ENCODE measurements around the gene STX8.
"Not testable (repeated sequence)": the region's sequence is repeated elsewhere in the genome, so short reads cannot be mapped to it uniquely, and the experiment has no call there.

Gene STX8

DNA sequence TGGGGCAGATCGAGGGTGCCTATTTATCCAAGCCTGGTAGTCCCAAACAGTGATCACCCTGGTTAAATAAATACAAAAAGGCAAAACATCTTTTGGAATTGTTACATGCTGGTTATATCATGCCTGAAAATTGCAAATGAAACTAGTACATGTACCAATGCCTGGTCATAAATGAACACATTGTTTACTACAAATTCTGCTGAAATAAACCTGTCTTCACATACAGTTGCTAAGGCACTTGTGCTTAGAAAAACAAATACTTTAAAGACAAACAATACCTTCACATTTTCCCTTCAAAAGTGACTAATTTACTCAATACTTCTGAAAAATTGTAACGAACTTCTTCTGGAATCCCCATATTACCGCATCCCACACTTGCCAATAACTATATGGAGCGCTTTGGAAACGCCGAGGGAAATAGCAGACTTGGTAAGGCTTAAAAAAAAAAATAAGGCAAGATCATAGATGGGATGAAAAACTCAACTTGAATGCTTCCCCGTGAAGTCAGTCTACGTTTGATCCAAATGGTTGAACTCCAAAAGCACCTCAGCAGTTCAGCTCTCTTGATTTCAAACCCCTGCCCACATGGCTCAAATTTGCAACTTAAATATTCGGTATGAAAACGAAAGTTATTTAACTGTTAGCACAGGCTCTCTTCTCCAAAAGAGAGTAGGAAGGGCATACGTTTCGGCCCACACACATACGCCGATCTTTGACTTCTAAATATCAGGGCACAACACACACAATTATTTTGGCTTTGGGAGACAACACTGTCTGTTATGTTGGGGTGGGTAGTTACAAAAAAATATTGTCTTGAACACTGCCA is 289.8 kb downstream of the STX8 start:
- DNase-seq: no peak

DNA sequence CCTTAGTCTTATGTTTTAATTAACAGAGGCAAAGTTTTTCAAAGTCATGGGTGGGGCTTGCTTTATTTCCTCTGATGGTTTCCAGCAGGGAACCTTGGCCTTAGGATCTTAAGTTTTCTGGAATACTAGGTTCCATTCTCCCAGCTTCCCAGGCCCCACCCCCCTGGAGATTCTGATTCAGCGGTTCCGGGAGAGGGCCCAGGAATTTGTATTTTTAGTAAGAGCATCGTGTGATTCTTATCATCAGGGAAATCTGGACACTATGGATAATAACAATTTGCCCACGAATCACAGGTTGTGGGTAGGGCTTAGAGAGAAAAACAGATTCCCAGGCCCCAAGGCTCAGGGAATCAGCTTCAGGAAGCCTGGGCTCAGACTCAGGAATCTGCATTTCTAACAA is 290.7 kb downstream of the STX8 start:
- no peak for DNase-seq

DNA sequence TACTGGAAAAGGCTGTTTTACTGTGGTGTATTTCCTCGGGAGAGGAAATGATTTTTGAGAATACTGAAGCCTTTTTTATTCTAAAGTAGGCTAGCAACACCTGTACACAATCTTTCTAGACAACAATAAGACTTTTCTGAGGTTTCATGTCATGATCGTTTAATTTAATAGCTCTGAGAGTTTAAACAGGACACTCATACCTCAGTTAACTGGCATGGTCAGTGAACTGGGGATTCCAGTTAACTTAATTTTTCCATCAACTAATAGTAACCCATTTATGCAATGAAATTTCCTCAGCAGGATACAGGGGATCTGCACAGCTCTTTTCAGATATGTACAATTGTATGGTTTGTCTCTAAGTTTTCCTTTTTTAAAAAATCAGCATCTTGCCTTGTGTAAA is 291.7 kb downstream of the STX8 start:
- no peak for DNase-seq

DNA sequence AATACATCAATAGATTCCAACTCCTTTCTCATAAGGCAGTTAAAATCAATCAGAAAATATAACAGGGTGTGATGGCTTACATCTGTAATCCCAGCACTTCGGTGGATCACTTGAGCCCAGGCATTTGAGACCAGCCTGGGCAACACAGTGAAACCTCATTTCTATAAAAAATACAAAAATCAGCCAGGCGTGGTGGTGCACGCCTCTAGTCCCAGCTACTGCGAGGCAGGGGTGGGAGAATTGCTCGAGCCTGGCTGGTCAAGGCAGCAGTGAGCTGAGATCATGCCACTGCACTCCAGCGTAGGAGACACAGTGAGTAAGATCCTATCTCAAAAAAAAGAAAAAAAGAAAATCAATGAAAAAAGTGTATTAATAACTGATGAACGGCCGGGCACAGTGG is 295.7 kb downstream of the STX8 start:
- no peak for DNase-seq

DNA sequence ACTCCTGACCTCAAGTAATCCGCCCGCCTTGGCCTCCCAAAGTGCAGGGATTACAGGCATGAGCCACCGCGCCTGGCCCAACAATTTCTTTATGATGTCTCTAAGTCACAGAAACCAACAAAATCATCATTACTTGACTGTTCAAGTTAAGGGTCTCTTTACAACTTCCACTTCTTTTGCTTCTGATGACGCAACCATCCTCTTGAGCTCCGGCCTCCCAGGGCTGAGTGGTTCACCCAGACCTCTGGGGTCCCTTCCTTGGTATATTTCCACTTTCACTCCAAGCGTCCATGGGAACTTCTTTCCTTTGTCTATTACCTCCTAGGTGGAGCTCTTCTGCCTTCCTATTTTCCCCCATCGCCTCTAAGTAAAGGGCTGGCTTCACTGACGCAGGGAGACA is 300.6 kb downstream of the STX8 start:
- DNase-seq: no peak

DNA sequence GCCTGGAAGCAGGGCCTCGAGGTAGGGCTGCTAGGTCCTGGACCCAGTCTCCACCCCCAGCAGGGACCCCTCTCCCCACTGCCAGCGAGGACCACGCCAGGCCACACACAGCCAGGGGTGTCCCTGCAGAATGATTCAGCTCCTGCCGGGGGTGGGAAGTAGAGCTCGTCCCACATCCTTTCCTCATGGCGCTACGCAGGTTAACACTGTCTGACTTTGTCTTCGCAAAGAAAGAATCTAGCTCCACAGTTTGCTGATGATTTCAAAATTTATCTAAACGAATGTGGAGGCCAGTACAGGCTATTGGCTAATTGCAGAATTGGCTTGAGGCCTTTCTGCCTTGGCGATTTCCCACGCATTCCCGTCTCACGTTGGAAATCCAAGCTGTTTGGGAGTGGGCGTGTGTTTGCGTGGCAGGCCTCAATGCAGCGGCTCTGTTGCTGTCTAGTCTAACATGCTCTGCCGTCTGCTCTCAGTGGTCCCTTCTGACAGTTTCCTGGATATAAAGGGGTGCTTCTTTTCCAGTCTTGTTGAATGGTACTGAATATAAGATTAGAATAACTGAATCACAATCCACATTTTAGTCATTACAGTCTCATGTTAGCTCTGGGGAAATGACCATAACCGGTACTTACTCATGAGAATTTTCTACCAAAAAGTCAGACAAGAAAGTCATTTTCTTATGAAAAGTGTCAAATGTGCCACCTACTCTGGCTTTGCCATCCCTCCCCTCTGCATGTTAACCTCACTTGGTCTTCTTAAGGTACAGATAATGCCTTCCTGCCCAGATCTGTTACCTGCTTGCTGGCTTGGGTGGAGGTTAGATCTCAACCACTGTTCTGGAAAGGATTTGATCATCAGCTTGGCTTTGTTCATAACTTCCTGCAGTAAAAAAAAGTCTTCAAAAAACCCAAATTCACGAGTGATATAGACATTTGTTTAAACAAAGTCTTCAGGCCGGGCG is 301.9 kb downstream of the STX8 start:
- no peak for DNase-seq

DNA sequence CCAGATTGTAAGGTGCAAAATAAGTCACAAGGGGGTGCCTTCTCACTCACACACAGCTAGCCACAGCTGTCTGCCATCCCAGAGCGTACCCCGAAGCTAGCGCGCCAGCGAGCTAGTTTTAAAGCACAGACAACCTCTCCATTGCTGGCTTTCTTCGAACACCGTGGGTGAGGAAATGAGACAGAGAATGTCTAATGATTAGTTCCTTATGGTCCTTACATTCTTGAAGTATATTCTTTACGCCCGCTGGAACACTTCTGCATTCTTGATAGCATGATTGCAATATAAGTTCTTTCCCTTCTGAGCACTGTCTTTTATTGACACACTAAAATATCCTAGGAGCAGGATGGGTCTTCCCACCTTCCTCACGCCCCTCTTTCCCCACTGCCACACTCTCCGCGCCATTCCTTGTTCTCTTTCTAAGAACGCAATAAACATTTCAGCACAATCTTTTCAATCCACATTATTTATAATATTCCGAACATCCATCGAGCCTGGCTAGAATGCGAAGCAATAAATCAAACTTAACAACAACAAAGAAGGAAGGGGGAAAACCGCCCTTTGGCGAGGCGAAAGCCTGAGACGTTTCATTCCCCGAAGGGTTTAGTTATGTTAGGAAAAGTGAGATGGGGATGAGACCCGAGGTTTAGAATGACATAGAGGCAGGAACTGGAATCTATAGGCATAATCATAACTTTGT is 303.0 kb downstream of the STX8 start:
- DNase-seq: no peak

DNA sequence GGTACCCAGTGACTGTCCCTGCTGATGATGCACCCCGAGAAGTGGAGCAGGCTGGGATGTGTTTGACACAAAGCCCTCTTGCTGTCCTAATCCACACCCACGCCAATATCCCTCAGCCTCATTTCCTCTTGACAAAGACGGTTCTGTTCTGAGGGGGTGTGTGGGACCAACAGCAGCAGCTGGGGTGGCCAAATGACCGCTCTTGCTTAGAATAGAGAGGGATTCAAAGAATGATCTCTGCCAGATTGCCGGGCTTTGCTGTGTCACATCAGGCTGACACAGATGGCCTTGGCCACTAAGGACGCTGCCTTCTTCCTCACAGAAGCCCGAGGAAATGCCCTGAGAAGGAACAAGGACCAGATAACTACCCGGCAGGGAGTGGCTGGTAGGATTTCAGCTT is 303.6 kb downstream of the STX8 start:
- no peak for DNase-seq

DNA sequence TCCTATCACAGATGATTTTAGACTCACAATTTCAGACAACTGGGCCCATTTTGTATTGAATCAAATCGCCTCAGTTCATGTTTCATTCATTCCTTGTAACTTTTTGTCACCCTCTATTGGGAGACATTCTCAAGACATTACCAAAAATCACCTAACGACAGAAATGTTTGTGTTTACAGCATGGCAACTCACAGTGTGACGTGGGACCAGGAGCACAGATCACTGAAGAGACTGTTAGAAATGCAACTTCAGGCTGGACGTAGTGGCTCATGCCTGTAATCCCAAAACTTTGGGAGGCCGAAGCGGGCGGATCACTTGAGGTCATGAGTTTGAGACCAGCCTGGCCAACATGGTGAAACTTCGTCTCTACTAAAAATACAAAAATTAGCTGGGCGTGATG is 304.7 kb downstream of the STX8 start:
- DNase-seq: no peak

DNA sequence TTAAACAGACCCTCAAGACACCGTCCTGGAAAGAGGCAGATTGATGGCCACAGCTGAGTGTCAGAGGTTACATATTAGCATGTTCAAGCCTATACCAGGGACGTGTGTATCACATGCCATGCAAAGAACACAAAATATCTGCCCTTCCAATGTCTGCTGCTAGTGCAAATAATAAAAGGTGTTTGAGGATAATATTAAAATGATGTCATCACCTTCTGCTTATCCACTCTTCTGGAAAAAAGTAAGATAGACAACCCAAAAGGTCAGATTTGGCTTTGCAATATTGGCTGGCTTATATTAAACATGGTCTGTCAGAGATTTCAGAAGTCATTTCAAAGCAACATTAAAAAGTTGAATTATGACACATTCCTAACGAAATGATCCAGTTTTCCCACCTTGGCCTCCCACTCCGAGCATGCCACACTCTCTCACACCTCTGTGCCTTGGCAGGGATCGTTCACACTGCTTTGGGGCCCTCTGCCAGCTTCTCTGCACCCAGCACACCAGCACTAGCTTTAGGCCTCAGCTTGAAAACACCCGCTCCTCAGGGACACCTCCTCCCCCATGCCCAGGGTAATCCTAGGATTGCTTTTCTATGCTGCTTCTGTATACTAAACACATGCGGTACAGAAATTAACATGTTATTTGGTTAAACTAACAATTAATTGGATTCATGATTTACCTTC is 306.1 kb downstream of the STX8 start:
- no peak for DNase-seq

DNA sequence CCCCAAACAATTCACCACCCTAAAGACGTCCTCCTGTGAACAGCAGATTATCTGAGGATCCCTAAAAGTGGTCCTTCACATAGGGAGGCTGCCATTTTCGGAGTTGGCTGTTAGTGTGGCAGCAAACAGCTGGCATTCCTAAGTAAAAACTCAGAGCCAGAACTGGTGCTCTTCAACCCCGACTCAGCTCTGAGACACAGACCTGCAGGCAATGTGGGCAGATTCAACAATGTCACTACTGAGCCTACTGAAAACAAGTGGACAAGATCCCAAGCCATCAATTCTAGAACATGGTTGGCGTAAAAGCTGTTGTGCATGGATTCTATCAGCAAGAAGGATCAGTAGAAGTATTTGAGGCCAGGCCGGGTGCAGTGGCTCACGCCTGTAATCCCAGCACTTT is 307.1 kb downstream of the STX8 start:
- DNase-seq: no peak

DNA sequence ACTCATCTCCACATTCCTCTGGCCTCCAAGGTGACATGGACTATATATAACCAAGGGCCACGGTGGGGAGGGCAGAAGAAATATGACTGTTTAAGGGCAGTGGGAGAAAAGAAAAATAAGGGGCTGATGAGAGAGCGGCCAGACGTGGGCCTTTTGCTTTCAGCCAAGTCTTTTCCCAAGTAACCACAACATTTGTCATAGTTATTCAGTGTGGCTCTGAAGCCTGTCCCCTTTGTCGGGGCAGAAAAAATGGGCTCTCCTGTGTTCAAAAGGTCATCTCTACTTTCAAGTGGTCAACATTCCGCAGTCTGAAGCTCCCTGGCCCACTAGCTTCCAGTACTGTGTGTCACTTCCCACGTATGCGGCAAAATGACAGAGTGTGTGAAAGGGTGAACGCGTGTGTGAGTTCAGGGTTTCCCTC is 308.9 kb downstream of the STX8 start:
- DNase-seq: no peak

DNA sequence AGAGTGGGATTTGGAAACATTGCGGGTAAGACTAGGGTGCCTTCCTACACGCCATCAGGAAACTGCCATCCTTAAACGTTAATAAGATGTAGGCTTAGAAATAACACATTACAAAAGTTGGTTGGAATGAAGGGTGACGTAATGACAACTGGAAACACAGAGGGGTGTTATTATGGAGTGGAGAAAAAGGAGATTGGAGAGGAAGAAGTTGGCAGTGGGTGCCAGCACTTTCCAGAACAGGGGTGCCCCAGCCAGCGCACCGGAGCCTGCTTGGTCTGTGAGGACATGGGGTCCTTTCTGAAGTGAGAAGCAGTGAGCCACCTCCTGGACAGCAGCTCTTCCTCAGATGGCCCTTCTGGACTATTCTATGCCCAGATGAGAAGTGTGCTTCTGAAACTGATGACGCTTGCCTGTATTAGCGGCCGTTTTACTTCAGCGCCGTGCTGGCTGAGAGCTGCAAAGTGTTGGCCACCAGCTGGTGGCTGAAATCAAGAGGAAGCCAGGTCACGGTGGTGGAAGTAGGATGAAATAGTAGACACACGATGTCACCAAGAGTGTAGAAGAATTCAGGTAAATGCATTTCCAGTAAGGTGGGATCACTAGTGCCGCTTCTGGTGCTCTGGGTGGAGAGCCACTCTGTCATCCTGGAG is 309.5 kb downstream of the STX8 start:
- no peak for DNase-seq

DNA sequence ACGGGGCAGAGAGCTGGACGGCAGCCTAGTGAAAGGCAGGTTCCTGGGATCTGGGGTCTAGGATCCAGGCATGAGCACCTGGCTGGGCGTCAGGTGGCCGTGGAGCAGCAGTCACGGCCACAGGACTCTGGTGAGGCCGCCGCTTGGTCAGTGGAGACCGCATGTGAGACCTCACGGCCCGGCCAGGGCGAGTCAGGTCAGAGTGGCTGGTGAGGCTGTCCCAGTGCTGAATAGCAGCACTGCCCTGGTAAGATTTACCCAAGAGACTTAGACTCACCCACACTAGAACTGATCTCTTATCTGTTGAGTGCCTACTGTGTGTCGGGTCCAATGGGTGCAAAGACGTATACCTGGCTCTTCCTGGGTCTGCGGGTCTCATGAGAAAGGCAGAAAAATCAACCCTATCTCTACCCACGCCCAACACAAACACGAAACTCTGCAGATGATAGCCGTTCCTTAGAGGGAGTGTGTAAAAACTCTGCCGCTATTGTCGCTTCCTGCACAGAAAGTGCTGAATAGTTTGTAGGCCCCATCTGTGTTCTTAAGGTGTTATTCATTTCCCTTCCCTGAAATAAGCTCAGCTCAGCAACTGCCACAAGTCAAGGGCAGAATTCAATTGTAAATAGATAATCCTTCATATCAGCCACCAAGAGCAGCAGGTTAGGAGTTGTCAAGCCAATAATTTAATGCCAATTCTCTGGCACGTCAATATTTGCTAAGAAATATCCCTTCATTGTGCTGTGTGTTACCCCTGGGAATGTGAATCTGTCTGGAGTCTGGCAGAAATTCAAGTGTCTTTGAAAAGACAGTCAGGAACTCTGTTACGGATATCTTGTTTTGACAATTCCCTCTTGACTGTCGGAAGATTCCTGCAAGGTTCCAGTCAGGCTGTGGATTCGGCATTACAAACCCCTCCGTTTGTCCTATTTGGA is 314.3 kb downstream of the STX8 start:
- no peak for DNase-seq

DNA sequence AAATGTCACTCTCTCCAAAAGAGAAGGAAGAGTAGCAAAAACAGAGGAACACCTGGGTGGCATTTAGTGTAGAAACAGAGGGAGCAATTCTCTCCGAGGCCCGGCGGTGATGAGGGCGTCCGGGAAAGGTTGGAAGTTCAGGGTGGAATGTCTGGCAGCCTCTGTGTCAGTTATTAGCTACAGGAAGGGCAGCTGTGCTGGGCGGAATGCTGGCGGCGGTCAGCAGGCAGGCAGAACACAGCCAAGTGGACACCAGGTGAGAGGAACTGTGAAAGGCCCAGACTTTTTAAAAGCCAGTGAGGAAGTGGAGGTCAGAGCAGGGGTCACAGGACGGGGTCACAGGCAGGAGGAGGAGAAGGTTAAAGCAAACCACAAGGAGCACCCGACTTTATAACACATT is 316.2 kb downstream of the STX8 start:
- DNase-seq: no peak

DNA sequence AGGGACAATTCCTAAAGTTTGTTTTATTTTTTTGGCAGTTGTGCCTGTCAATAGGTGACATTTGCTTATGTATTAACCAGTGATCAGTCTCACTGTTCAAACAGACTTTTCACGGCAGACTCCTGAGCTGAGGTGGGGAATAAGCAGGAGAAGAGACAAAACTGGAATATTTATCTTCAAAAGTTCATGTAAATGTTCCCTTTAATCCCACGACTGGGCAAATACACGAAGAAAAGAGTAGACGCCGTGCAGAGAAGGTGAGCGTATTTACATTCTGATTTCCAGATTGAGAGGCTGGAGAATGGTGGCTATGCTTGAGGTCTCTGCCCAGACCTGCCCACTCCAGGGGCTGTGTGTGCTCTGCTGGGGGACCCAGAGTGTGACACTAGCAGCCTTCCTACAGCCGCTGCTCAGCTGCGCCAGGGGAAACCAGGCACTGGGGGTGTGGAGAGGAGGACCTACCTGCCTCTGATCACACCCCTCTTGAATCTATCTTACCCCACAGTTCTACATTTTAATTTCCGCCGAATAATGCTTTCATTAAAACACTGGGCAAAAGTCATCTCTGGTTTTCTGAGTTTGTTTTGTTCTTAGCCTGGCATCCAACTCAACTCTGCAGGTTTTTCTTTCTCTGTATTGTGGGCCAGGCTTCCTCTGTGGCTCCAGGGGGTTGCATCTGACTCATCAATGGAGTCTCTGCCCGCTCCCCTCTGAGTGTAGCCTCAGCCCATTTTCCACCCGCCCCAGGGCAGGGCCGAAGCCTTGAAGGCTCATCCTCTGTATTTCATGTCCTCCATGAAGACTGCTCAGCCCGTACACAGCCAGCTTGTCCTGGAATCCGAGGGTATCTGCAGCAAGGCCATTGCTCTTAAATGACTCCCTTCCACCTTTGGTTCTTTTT is 317.3 kb downstream of the STX8 start:
- DNase-seq: peak; percentile 7

DNA sequence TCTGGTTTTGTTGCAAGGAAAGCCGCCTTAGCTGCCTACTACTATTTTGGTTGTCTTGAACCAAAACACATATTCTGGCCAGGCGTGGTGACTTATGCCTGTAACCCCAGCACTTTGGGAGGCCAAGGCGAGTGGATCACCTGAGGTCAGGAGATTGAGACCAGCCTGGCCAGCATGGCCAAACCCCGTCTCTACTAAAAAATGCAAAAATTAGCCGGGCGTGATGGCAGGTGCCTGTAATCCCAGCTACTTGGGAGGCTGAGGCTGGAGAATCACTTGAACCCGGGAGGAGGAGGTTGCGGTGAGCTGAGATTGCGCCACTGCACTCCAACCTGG is 318.0 kb downstream of the STX8 start:
- not testable (repeated sequence) for DNase-seq

DNA sequence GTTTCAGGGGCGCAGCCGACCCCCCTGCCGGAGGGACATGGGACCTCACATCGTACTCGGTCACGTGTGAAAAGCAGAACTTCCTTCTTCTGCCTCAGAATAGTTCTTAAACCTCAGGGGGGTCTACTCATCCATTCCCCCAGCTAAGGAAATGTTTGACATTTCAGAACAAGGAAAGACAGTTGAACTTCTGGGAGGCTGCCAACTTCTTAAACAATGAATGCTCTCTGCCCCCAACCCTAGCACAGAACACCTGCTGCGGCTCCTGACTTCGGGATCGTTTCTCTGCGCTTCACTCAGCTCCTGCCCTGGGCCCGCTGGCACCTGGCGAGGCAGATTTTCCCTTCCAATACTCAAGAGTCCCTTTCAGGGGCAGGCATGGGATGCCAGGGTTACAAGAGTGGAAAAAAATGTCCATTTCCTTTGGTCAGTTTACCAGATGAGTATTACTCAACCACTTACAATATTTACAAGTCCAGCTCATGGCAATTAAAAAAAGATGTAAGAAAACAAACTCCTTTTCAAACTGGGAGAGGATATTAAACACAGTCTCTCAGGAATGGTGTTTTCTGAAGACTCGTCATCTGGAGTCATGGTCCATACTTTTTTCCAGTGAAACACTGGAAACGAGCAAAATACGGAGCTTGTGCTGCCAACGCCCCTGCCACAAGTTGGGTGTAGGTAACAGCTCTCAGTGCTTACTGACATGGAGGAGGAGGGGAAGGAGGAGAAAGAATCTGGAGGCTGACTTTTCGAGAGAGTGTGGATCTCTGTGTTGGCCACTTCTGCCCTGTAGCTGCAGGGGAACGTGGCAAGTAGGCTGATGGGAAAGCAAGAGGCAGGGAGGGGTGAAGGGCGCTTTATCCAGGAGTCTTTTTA is 318.6 kb downstream of the STX8 start:
- DNase-seq: no peak

DNA sequence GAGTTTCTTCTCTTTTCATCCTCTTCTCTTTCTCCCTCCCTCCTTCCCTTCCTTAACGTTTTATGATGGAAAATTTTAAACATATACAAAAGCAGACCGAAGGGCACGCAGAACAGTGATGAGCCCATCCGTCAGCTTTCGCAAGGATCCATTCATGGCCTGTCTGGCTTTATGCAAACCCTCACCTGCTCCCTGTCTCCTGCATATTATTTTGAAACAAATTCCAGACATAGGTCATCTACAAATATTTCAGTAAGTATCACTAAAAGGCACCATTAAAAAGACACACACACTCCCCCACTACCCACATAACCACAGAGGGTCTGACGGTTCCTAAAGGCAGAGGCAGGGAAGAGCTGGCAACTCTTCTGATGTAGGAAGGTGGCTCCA is 319.3 kb downstream of the STX8 start:
- no peak for DNase-seq

Data from NCI-H510A treated with DMSO at 0.1 percent for 48 hours (cell line).